GM23248 (cell line): ENCODE data around the gene TEAD1.

Experiments used
- EZH2 ChIP-seq: fragments of 200-600 bp; sonication (generic); IDR thresholded peaks from 2 replicates; pipeline ENCODE4 v1.6.1; 2018; ENCODE audit warnings: antibody characterized with exemption, mild to moderate bottlenecking; ENCODE audit not compliant: insufficient read depth, poor library complexity, severe bottlenecking
- EZH2phosphoT487 ChIP-seq: fragments of 200-600 bp; sonication (generic); IDR thresholded peaks from 2 replicates; pipeline ENCODE4 v1.6.1; 2018; ENCODE audit warnings: antibody characterized with exemption, moderate library complexity, mild to moderate bottlenecking, low read depth; ENCODE audit not compliant: insufficient read depth

DNA sequence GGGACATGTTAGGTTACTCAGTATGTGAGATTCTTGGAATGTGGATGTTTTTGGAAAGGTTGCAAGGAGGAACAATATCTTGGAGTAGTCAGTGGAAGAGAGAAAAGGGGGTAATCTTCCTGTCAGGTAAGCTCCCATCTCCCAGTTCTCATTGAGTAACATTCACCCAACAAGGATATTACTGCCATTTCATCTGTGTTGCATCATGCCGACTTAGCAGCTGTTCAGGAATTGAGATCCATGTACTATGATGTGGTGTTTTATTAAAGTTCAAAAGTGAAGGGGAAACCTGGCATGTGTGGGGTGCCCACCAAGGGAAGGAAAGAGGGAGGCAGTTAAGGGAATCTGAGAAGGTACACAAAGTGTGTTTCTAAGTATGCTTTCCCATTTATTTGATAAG is 276.4 kb downstream of the TEAD1 start:
- TF ChIP-seq EZH2 = no peak
- no peak for TF ChIP-seq EZH2phosphoT487
